SJCRH30 (cell line): ENCODE data around the gene SIGLEC1. TPM values are rescaled to one million over a fixed set of nuclear protein-coding genes. Genes with fewer than 3 reads are reported as not detected.

Source experiments
- DNase-seq, 2 experiments: peaks; one replicate each; pipeline ENCODE4 v3.0.0-alpha.2; 2015 to 2020
- H3K27ac ChIP-seq: fragments of 250-450 bp; sonication (Bioruptor Pico); 2 replicates; pipeline ENCODE4 v1.5.1; 2020; ENCODE audit warnings: mild to moderate bottlenecking, moderate library complexity
- H3K27me3 ChIP-seq: fragments of 250-450 bp; sonication (Bioruptor Pico); 2 replicates; pipeline ENCODE4 v1.5.1; 2020; ENCODE audit warnings: mild to moderate bottlenecking, moderate library complexity
- H3K36me3 ChIP-seq: fragments of 250-450 bp; sonication (Bioruptor Pico); 2 replicates; pipeline ENCODE4 v1.5.1; 2020; ENCODE audit warnings: mild to moderate bottlenecking, moderate library complexity
- H3K4me1 ChIP-seq: fragments of 250-450 bp; sonication (Bioruptor Pico); 2 replicates; pipeline ENCODE4 v1.5.1; 2020; ENCODE audit warnings: mild to moderate bottlenecking, moderate library complexity
- H3K4me3 ChIP-seq: fragments of 250-450 bp; sonication (Bioruptor Pico); 2 replicates; pipeline ENCODE4 v1.5.1; 2020; ENCODE audit warnings: mild to moderate bottlenecking, moderate library complexity
- H3K9me3 ChIP-seq: fragments of 250-450 bp; sonication (Bioruptor Pico); replicated peaks from 2 replicates; pipeline ENCODE4 v1.5.1; 2020; ENCODE audit warnings: mild to moderate bottlenecking, moderate library complexity
- total RNA-seq: library from RNA; depleted of rRNA; stranded (reverse); fragments of >200 nt; shearing (Covaris generic); gene quantifications from 2 replicates; pipeline ENCODE4 v1.2.3, GENCODE V29; 2014

Gene SIGLEC1
- total RNA-seq, 1 experiment from 2014 or later = 0.02 TPM

GRCh38 chr20:3749689-3750531, 37.5 kb upstream of the SIGLEC1 start:
- Histone ChIP-seq H3K4me1 (no peaks in the 10 kb centered on the region), H3K4me3 (peak overlapping the region; percentile 25; the same call in 1 of the 2 replicates), H3K36me3 (no peaks in the 10 kb centered on the region), H3K27me3 (no peaks in the 10 kb centered on the region), H3K27ac (no peak overlapping the region), H3K9me3 (no peaks in the 10 kb centered on the region)
- peak; percentile 29 to 34 for DNase-seq

DNA sequence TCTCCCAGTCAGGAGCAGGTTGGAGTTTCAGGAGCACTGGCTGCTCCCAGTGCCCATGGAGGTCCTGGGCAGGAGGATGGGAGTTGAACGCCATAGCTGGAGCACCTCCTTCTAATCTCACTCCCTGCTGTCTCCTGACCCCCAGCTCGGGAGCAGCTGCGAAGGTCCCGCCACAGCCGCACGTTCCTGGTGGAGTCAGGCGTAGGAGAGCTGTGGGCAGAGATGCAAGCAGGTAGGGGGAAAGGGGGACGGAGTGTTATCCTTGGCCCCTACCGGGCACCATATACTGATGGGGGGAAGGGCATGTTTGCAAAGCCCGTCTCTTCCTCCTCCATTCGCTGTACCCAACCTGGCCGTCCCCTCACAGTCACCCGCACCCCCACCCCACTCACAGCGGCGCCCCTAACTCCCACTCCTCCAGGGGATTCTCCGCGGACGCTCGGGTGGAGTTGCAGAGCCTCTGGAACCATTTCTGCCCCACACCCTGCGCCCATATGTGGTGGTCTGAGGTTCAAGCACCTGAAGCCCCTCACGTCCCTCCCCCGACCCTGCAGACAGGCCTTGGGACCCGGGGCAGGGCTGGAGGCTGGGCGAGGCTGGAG, 36.8 kb upstream of the SIGLEC1 start:
- Histone ChIP-seq H3K4me1 (no peaks in the 10 kb centered on the region), H3K9me3 (no peaks in the 10 kb centered on the region), H3K4me3 (no peak overlapping the region), H3K27ac (no peak overlapping the region), H3K36me3 (no peaks in the 10 kb centered on the region), H3K27me3 (no peaks in the 10 kb centered on the region)
- DNase-seq = no peak

DNA sequence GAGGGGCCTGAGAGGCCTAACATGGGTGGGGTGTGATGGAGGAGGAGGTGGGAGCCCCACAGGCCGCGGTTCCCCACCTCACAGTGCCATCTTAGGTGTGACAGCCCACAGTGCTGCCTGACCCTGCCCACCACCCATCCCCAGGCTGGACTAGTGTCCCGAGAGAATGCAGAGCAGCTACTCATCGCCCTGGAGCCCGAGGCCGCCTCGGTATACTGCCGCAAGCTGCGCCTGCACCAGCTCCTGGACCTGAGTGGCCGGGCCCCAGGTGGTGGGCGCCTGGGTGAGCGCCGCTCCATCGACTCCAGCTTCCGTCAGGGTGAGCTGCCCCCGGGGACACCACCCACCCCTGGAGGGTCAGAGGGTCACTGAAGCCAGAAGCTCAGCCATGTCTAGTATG, 35.7 kb upstream of the SIGLEC1 start:
- no peak overlapping the region for H3K4me3 ChIP-seq
- DNase-seq = no peak
- H3K27me3 ChIP-seq = no peaks in the 10 kb centered on the region
- no peaks in the 10 kb centered on the region for H3K36me3 ChIP-seq
- no peak overlapping the region for H3K27ac ChIP-seq
- H3K9me3 ChIP-seq = no peaks in the 10 kb centered on the region
- no peaks in the 10 kb centered on the region for H3K4me1 ChIP-seq

- Histone ChIP-seq H3K27ac (no peak overlapping the region), H3K4me1 (no peaks in the 10 kb centered on the region), H3K9me3 (no peaks in the 10 kb centered on the region), H3K36me3 (no peaks in the 10 kb centered on the region), H3K4me3 (no peak overlapping the region), H3K27me3 (no peaks in the 10 kb centered on the region)
- DNase-seq = no peak
These were observed 35.1 kb upstream of the SIGLEC1 start for GRCh38 chr20:3747471-3747870.

GRCh38 chr20:3745686-3746173, 33.3 kb upstream of the SIGLEC1 start:
- Histone ChIP-seq H3K4me3 (no peak overlapping the region), H3K4me1 (no peaks in the 10 kb centered on the region), H3K36me3 (no peaks in the 10 kb centered on the region), H3K27me3 (no peaks in the 10 kb centered on the region), H3K9me3 (no peaks in the 10 kb centered on the region), H3K27ac (no peak overlapping the region)
- DNase-seq = no peak

DNA sequence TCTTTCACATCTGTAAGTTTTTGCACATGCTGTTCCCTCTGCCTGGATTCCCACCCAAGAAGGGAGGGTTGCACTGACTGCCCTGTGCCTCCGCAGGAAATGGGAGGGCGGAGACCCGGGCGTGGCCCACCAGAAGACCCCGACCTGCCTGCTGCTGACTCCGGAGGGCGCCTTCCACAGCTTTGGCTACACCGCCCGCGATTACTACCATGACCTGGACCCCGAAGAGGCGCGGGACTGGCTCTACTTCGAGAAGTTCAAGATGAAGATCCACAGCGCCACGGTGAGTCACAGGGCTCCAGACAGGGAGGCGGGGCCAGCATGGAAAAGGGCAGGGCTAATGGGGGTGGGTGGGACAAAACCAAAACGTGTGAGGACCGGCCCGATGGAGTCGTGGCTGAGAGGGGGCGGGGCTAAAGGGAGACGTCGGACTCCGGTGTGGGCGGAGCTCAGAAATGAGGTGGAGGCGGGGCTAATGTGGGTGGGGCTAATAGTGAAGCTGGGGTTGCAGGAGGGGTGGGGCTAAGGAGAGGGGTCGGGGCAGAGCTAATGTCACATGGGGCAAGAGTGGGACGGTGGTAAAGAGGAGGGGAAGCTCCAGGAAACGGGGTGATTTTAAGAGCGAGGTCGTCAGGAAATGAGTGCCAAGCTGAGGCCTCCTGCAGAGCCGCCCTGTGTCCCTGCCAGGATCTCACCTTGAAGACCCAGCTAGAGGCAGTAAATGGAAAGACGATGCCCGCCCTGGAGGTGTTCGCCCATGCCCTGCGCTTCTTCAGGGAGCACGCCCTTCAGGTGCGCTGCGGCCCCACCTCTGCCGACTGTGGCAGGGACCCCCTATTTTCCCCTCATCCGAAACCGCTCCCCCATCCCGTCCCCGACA, 32.6 kb upstream of the SIGLEC1 start:
- Histone ChIP-seq H3K36me3 (no peaks in the 10 kb centered on the region), H3K27ac (no peak overlapping the region), H3K4me1 (no peaks in the 10 kb centered on the region), H3K9me3 (no peaks in the 10 kb centered on the region), H3K27me3 (no peaks in the 10 kb centered on the region), H3K4me3 (no peak overlapping the region)
- DNase-seq = peak; percentile 20 to 27

- no peak for DNase-seq
- Histone ChIP-seq H3K27me3 (no peaks in the 10 kb centered on the region), H3K4me3 (no peak overlapping the region), H3K9me3 (no peaks in the 10 kb centered on the region), H3K36me3 (no peaks in the 10 kb centered on the region), H3K4me1 (no peaks in the 10 kb centered on the region), H3K27ac (no peak overlapping the region)
These were observed 31.6 kb upstream of the SIGLEC1 start for GRCh38 chr20:3744037-3744436.

- no peak for DNase-seq
- H3K4me1 ChIP-seq = no peaks in the 10 kb centered on the region
- no peak overlapping the region for H3K27ac ChIP-seq
- no peaks in the 10 kb centered on the region for H3K27me3 ChIP-seq
- H3K9me3 ChIP-seq = no peaks in the 10 kb centered on the region
- no peak overlapping the region for H3K4me3 ChIP-seq
- no peaks in the 10 kb centered on the region for H3K36me3 ChIP-seq
These were observed 30.9 kb upstream of the SIGLEC1 start for GRCh38 chr20:3743251-3743650.

DNA sequence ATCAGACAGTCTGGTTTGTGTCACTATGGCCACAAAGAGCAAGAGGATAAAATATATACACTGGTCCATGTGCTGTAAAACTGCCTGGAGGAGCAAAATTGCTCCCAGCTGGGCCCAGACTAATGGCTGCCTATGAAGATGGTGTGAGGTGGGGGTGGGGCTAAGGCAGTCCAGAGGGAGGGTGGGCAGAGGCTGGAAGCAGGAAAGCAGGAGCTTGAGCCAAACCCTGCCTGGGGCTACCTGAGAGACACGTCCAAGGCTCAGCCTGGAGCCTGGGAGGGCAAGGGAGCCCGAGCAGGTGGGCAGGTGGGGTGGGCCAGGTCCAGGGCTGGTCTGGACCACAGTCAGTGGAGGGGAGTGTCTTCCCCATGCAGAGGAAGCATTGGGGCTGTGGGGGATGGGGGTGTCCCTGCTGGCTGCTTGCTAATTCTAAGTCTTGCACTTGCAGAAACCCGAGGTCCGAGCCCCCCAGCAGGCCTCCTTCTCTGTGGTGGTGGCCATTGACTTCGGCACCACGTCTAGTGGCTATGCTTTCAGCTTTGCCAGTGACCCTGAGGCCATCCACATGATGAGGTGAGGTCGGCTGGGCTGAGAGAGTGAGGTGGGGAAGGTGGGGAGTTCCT, 29.5 kb upstream of the SIGLEC1 start:
- DNase-seq = no peak
- no peak overlapping the region for H3K27ac ChIP-seq
- no peak overlapping the region for H3K4me3 ChIP-seq
- no peaks in the 10 kb centered on the region for H3K36me3 ChIP-seq
- no peaks in the 10 kb centered on the region for H3K27me3 ChIP-seq
- H3K9me3 ChIP-seq = no peaks in the 10 kb centered on the region
- no peaks in the 10 kb centered on the region for H3K4me1 ChIP-seq

GRCh38 chr20:3740615-3741301, 28.4 kb upstream of the SIGLEC1 start:
- Histone ChIP-seq H3K9me3 (no peaks in the 10 kb centered on the region), H3K36me3 (no peaks in the 10 kb centered on the region), H3K27me3 (no peaks in the 10 kb centered on the region), H3K4me3 (no peak overlapping the region), H3K27ac (no peak overlapping the region), H3K4me1 (no peaks in the 10 kb centered on the region)
- no peak for DNase-seq

- Histone ChIP-seq H3K4me3 (no peak overlapping the region), H3K9me3 (no peaks in the 10 kb centered on the region), H3K27ac (no peak overlapping the region), H3K36me3 (no peaks in the 10 kb centered on the region), H3K27me3 (no peaks in the 10 kb centered on the region), H3K4me1 (no peaks in the 10 kb centered on the region)
- no peak for DNase-seq
These were observed 27.6 kb upstream of the SIGLEC1 start for GRCh38 chr20:3739926-3740451.

DNA sequence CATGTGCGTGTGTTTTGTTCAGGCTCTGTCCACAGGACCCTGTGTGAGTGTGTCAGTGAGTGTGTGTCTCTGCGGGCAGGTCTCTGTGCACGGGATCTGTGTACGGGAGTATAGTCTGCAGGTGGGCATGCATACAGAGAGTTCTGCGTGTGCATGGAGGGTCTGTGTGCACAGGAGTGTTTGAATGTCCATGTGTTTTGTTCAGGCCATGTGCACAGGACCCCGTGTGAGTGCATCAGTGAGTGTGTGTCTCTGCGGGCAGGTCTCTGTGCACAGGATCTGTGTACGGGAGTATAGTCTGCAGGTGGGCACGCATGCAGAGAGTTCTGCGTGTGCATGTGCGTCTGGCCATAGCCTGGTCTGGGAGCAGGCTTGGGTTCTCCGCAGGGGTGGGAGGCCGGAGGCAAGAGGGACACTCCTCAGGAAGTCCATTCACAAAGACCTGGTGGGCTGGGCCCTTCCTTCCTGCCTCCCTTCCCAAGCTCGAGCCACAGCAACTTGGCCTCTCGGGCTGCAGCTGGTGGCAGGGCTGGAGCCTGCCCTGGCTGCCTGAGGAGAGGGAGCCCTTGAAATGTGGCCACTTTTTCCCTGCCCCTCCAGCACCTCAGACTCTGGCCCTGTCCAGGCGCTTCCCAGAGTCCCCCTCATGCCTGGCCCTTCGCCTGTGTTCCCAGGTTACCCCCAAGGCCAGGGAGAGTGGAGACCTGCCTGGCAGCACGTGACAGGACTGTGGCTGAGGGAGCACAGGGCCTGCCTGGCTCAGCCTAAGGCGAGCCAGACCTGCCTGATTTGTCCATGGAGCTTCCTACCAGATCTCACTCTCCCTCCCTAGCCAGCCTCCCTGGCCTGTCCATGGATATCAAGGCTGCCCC, 26.9 kb upstream of the SIGLEC1 start:
- H3K4me1 ChIP-seq = no peaks in the 10 kb centered on the region
- no peak overlapping the region for H3K4me3 ChIP-seq
- H3K27ac ChIP-seq = no peak overlapping the region
- no peaks in the 10 kb centered on the region for H3K27me3 ChIP-seq
- DNase-seq = no peak
- no peaks in the 10 kb centered on the region for H3K9me3 ChIP-seq
- no peaks in the 10 kb centered on the region for H3K36me3 ChIP-seq
